Stimulated activated CD4-positive, alpha-beta T cell treated with anti-CD3 and anti-CD28 coated beads, Interleukin-4, amount 100 ng/mL, for 1 hour (primary cell): ENCODE data around the gene PRKAB2.
"Not testable (repeated sequence)": the region's sequence is repeated elsewhere in the genome, so short reads cannot be mapped to it uniquely, and the experiment has no call there.

ENCODE experiments used
- DNase-seq: peaks from one replicate; pipeline ENCODE4 v3.0.0-alpha.2; 2020

The PRKAB2 gene

GRCh38 chr1:147172168-147173016 lies at the start of gene PRKAB2:
PRKAB2 (minus strand) TSS chr1:147172470; CDS start chr1:147172144, 326 bp downstream.
- peak; percentile 91 for DNase-seq

GRCh38 chr1:147218606-147219005 lies 46.3 kb upstream of the PRKAB2 start:
- DNase-seq: no peak

DNA sequence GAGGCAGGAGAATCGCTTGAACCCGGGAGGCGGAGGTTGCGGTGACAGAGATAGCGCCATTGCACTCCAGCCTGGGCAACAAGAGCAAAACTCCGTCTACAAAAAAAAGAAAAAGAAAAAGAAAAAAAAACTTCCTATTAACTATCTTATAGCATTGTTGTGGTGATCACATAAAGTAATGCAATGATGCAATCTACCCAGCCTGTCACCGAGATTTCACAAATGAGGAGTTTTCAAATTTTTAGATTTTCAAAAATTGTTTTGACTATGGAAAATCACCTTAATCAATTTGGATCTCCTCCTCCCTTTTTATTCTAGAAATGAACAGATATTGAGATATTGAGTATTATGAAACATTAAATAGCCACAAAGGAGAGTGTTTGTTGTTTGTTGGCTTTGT lies 44.9 kb upstream of the PRKAB2 start:
- no peak for DNase-seq

DNA sequence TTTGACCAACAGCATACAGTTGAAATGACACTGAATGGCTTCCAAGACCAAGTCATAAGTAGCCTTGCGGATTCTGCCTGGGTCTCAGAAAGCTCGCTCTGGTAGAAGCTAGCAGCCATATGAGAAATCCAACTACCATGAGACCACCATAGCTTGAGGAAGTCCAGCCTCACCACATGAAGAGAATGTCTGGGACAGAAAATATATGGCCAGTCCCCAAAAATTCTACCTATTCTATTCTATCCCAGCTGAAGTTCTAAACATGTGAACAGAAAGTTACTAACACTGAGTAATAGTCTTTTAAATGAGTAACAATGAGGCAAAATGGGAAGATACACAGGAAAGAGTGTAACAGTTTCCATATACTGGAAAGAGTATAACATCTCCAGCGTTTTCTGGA lies 43.9 kb upstream of the PRKAB2 start:
- DNase-seq: no peak

DNA sequence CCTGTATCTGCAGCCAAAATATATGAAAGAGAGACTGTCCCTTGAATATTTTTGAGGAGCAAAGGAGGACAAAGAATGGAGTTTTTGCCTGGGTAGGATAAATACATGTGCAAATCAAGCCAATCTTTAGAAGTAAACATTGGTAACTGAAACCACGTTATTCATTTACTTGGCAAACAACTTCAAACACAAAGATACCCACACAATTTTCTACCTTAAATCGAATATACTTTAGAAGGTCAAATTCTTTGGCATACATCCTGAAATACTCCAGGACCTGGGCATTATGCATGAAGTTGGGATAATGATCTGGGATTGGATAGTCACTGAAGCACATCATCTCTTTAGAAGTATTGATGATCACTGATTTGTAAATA lies 43.3 kb upstream of the PRKAB2 start:
- DNase-seq: no peak

DNA sequence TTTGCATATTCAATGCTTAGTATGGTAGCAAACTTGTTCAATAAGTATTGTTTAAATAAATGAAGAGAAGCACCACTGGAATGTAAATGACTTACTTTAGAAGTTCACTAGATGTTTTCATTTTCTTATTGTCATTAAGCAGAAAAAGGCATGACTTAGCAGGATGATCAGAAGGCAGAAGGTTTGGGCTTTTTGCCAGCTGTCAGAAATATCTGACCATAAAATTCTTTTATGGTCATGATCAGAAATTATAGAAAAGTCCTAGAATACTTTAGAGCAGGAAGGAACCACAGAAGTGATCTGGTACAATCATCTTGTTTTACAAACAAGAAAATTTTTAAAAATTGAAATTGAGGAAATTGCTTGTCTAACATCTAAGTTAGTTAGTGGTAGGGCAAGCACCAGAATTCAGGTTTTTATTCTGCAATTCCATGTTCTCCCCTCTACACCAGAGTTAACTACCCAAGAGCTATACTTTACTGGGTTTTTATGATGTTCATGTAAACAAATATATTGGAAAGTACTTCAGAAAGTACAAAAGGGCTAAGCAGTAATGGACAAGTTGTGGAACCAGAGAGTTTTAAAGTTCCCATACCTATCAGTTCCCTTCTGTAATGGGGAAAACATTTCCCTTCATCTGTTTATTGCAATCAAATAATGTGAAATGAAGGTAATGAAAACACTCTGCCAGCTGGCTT lies 42.7 kb upstream of the PRKAB2 start:
- DNase-seq: no peak

DNA sequence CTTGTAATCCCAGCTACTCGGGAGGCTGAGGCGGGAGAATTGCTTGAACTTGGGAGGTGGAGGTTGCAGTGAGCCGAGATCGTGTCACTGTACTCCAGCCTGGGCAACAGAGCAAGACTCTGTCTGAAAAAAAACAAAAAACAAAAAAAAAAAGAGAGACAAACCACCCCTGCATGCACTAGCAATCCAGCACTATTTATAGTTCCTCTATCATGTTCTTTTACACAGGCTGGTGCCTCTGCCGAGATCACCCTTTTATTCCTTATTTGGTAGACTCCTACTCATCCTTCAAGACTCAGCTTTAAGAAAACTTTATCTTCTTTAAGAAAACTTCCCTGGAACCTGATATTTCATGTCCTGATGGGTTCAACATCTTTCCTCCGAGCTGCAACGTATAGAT lies 42.1 kb upstream of the PRKAB2 start:
- no peak for DNase-seq

DNA sequence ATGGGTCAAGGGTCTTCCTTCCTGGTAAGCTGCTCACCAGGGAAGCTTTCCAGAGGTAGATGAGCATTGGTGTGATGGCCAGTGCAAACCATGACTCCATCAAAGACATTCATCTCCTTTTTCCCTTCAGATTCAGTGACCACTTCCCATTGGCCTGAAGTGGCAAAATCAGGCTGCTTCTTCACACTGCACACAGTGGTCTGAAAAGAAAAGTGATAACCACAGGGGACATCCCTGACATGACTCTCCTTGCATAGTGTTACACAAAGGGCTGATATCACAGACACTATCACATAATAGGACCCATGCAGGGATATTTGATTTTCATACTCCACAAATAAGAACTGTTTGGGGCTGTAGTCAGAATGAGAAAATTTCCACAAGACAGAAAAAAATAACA lies 41.0 kb upstream of the PRKAB2 start:
- DNase-seq: no peak

- DNase-seq: no peak
These were observed 39.3 kb upstream of the PRKAB2 start for GRCh38 chr1:147211577-147211976.

GRCh38 chr1:147210987-147211386 lies 38.7 kb upstream of the PRKAB2 start:
- no peak for DNase-seq

DNA sequence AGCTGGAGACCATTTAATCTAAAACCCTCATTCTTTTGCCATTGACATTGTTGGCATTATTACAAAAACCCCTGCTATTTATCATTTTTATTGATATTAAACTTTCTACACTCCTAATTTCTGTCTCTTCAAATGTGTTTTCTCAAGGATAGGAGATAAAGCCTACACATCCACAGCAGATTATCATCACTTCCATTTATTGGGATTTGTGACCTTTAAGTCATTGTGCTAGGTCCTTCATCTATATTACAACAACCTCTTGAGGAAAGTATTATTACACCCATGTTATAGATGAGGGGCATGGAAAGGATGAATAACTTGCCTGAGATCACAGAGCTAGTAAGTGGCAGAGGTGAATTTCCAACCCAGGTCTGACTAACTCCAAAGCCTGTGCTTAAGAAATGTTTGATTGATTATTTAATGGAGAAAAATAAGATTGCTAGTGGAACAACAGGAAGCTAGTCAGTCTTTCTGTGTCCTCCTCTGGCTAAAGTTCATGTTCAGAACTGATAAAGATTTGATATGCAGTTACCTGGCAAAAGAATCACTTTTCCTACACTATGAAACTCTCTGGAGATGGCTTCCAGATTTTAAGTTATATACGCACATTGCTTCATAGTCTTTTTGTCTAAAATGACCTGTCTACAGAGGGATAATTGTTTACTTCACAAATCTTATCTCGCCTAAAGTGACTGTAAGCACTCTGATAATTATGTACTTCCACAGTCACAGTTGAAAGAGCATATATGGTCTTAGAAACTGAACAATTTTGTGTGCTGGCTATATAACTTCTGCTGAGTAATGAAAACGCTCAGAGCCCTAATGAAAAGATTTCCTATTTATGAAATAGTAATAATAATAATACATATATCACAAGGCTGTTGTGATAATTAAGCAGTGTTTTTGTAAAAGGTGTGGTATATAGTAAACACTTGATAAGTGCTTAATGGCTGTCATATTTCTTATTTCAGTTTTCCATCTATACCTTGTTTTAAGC lies 37.9 kb upstream of the PRKAB2 start:
- DNase-seq: no peak

DNA sequence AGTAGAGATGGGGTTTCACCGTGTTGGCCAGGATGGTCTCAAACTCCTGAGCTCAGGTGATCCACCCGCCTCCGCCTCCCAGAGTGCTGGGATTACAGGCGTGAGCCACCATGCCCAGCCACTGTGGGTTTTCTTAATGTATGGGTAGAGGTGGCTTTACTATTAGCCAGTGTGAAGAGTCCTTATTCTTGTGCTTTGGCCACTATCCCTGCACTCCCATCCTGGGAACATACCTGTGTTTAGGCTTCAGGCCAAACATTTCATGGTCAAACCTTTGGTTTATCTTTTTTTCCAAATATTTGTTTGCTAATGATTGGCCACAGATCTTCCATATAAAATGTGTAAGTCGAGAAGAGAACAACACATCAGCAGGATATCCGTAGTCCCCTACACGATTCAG lies 36.3 kb upstream of the PRKAB2 start:
- DNase-seq: no peak

GRCh38 chr1:147207192-147207591 lies 34.9 kb upstream of the PRKAB2 start:
- DNase-seq: no peak

- DNase-seq: no peak
These were observed 31.8 kb upstream of the PRKAB2 start for GRCh38 chr1:147204080-147204479.

- DNase-seq: no peak
These were observed 30.3 kb upstream of the PRKAB2 start for GRCh38 chr1:147202576-147202975.

DNA sequence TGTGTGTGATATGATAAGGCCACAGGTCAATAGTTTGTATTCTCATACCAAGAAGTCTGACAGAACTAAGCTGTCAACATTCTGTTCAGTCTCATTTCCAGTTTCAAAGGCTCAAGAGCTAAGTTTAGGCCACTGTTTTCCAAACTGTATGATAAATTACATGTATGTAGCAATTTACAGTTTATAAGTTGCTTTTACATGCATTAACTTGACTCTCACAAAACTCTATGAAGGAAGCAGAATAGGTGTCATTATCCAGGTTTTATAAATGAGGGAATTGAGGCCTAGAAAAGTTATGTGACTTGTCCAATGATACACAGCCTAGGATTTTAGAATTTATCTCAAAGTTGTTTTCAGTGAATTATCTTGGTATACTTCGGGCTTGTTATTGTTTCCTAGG lies 29.5 kb upstream of the PRKAB2 start:
- DNase-seq: no peak

GRCh38 chr1:147201276-147201675 lies 29.0 kb upstream of the PRKAB2 start:
- DNase-seq: no peak

DNA sequence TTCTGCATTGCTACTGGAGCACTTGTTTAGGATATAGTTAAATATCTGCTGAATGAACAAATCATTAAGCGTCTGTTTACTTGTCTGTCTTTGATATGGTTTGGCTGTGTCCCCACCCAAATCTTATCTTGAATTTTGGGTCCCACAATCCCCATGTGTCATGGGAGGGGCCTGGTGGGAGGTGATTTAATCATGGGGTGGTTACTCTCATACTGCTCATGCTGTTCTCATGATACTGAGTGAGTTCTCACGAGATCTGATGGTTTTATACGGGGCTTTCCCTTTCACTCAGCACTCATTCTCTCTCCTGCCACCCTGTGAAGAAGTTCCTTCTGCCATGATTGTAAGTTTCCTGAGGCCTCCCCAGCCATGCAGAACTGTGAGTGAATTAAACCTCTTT lies 25.1 kb upstream of the PRKAB2 start:
- not testable (repeated sequence) for DNase-seq

DNA sequence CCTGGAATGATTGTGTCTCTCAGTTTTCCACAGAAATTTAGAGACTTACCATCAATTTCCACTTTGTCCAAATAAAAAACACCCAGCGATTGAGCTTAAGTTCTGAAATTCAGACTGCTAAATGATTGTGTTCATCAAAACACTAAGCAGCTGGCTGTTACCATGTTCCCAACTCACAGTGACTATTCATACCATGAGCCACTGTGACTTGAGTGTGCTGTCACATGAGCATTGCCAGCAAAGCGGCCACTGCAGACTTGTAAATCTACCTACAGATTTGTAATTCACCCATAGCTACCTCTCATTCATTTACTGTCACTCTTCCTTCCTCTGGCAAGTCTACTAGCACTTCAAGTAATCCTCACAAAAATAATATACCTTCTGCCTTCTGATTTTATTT lies 17.2 kb upstream of the PRKAB2 start:
- no peak for DNase-seq

DNA sequence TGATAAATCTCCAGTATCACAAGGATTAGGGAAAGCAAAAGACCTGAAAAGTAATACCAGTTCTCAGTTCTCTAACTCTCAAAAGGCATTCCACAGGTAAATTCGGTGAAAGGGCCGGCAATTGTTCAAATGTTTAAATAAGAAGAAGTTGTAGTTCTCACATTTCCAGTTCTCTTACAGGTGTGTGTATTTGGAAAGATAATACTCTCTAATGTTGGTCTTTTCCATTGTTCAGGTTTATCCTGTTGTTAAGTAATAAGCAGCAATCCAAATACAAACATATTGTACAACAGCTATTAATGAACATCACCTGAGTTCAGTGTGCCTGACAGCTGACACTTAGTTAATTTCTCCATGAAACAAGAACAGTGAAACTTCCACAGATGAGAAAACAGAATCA lies 13.2 kb upstream of the PRKAB2 start:
- no peak for DNase-seq

DNA sequence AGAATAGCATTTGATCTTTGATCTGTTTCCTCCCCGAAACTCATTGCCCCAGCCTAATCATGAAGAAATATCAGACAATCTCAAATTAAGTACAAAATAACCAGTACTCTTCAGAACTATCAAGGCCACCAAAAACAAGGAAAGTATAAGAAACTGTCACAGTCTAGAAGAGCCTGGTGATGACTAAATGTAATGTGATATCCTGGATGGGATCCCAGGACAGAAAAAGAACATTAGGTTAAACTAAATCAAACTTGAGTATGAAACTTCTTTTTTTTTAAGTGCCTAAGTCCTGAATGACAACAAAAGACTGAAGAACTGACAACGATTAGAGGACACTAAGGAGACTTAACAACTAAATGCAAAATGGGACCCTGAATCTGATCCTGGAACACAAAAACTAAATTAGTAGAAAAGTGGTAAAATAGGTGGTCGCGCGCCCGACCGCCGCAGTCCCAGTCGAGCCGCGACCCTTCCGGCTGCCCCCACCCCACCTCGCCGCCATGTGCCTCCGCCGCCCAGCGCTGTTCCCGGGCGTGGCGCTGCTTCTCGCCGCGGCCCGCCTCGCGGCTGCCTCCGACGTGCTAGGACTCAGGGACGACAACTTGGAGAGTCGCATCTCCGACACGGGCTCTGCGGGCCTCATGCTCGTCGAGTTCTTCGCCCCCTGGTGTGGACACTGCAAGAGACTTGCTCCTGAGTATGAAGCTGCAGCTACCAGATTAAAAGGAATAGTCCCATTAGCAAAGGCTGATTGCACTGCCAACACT lies 5.5 kb upstream of the PRKAB2 start:
- no peak for DNase-seq

DNA sequence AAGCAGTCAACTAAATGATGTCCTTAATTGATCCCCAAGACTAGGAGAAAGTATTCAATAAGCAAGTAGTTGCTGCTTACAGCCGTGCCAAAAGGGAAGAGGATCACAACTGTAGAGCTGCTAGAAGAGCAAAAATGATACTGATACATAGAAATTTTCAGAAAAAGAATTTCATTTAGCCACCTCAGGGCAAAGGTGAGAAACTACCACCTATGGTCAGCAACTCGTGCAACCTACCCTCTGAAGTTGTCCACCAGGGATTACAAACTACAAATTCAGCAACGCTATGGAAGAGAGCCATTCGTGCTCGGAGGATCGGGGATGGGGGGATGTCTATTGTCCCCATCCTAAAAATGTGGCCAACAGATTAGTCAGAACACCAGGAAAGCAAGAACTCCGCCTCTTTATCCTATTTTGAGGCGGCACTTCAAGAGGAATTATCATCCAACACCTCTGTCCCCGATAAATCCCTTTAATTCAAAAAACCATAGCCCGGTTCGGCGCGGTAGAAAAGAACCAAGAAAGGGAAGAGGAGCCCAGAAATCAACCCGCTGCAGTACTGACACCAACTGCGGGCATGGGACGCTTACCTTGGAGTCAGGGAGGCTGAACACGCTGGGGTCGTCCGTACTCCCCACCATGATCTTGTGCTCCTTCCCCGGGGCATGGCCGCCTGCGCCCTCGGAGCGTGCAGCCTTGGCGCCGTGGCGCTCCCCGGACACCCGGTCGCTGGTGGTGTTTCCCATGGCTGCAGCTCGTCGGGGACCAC lies 687 bp downstream of the PRKAB2 start:
- DNase-seq: no peak
